OCI-LY3 (cell line): Measurements from ENCODE around the gene SERPINE2.

ENCODE experiments used
- H2AFZ ChIP-seq: fragments of 200-600, 300-600 bp; shearing (Covaris generic); 2 replicates; pipeline ENCODE4 v1.6.0; 2014; ENCODE audit warnings: antibody characterized with exemption, low read depth, low read length
- H3K27ac ChIP-seq: fragments of 200-600, 300-600 bp; sonication (generic); 2 replicates; pipeline ENCODE4 v1.5.1; 2014; ENCODE audit warnings: mild to moderate bottlenecking, low read length, moderate library complexity, mixed read lengths
- H3K27me3 ChIP-seq: fragments of 200-600, 300-600 bp; sonication (generic); 2 replicates; pipeline ENCODE4 v1.6.1; 2014; ENCODE audit warnings: low read depth, low read length, mixed read lengths
- H3K36me3 ChIP-seq: fragments of 200-600, 300-600 bp; sonication (generic); replicated peaks from 2 replicates; pipeline ENCODE3; 2014; ENCODE audit warnings: low read depth, low read length, mixed read lengths
- H3K4me1 ChIP-seq: fragments of 300-600, 200-600 bp; sonication (generic); 2 replicates; pipeline ENCODE4 v1.6.1; 2014; ENCODE audit warnings: low read length, mixed read lengths
- H3K4me2 ChIP-seq: fragments of 200-600, 300-600 bp; sonication (generic); 2 replicates; pipeline ENCODE4 v1.6.1; 2014; ENCODE audit warnings: low read length, mixed read lengths
- H3K4me3 ChIP-seq: fragments of 300-600, 200-600 bp; sonication (generic); 2 replicates; pipeline ENCODE4 v1.5.1; 2014; ENCODE audit warnings: antibody characterized with exemption, mild to moderate bottlenecking, low read length, moderate library complexity
- H3K79me2 ChIP-seq: fragments of 300-600, 200-600 bp; shearing (Covaris generic); 2 replicates; pipeline ENCODE4 v1.6.1; 2014; ENCODE audit warnings: mild to moderate bottlenecking, low read length, mixed read lengths
- H3K9ac ChIP-seq: fragments of 300-600, 200-600 bp; shearing (Covaris generic); 2 replicates; pipeline ENCODE4 v1.6.0; 2014; ENCODE audit warnings: mild to moderate bottlenecking, low read length, moderate library complexity
- H3K9me3 ChIP-seq: fragments of 200-600, 300-600 bp; shearing (Covaris generic); 2 replicates; pipeline ENCODE4 v1.6.1; 2014; ENCODE audit warnings: low read length, mixed read lengths; ENCODE audit not compliant: insufficient read depth
- H4K20me1 ChIP-seq: fragments of 200-600, 300-600 bp; sonication (generic); 2 replicates; pipeline ENCODE4 v1.6.1; 2016; ENCODE audit warnings: low read length, mixed read lengths; ENCODE audit not compliant: insufficient read depth
- CTCF ChIP-seq: fragments of 200-600, 300-600 bp; sonication (generic); IDR thresholded peaks from 2 replicates; pipeline ENCODE4 v1.5.1; 2014; ENCODE audit warnings: antibody characterized with exemption, low read length, low read depth
- EZH2phosphoT487 ChIP-seq: fragments of 200-600 bp; shearing (Covaris generic); IDR thresholded peaks from 2 replicates; pipeline ENCODE4 v1.6.1; 2018; ENCODE audit warnings: antibody characterized with exemption, mixed run types, low read depth

Gene SERPINE2

DNA sequence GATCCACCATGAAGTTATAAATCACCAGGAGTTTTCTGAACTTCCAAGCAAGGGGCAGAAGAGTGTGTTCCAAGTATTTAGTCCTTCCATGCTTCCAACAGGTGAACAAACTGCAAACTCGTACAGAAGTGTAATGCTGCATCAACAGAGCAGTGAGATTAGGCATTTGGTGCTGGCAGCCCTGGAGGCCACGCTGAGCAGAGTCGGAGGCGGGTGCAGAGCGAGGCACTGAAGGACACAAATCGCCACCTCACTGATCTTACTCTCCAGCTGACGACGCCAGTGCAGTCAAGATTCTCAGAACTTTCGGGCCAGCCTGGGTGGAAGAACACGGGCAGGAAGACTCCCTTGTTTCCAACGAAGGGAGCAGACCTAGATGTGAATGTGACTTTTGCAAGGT is 39.2 kb downstream of the SERPINE2 start:
- H2AFZ ChIP-seq: no peak overlapping the region
- H3K4me2 ChIP-seq: no peak overlapping the region
- H3K27ac ChIP-seq: no peak overlapping the region
- H3K9me3 ChIP-seq: no peaks in the 10 kb centered on the region
- no peak overlapping the region for H3K4me3 ChIP-seq
- no peaks in the 10 kb centered on the region for H3K4me1 ChIP-seq
- no peak overlapping the region for H3K9ac ChIP-seq
- no peaks in the 10 kb centered on the region for H3K36me3 ChIP-seq
- TF ChIP-seq EZH2phosphoT487 (no peak), CTCF (no peak)
- no peaks in the 10 kb centered on the region for H3K27me3 ChIP-seq
- no peaks in the 10 kb centered on the region for H3K79me2 ChIP-seq
- no peaks in the 10 kb centered on the region for H4K20me1 ChIP-seq

DNA sequence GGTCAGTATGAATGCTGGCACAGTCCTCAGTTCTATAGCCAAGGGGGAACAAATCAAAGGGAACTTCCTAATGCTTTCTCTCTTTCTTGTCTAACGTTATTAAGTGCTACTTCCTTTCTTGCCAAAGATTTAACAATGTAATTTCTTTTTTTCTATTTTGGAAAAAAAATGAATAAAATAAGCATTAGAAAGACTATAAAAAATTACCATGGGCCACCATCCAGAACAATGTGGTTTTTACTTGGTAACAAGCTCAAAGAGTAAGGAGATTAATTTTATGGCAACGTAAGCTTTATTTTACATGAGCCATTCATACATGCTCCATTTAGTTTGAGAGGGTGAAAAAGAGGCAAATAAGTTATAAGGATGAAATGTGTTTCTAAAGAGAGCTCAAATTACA is 40.1 kb downstream of the SERPINE2 start:
- no peaks in the 10 kb centered on the region for H4K20me1 ChIP-seq
- no peaks in the 10 kb centered on the region for H3K27me3 ChIP-seq
- no peaks in the 10 kb centered on the region for H3K36me3 ChIP-seq
- no peaks in the 10 kb centered on the region for H3K4me1 ChIP-seq
- H2AFZ ChIP-seq: no peak overlapping the region
- TF ChIP-seq CTCF (no peak), EZH2phosphoT487 (no peak)
- no peaks in the 10 kb centered on the region for H3K9me3 ChIP-seq
- H3K9ac ChIP-seq: no peak overlapping the region
- H3K4me3 ChIP-seq: no peak overlapping the region
- no peaks in the 10 kb centered on the region for H3K79me2 ChIP-seq
- H3K27ac ChIP-seq: no peak overlapping the region
- no peak overlapping the region for H3K4me2 ChIP-seq

DNA sequence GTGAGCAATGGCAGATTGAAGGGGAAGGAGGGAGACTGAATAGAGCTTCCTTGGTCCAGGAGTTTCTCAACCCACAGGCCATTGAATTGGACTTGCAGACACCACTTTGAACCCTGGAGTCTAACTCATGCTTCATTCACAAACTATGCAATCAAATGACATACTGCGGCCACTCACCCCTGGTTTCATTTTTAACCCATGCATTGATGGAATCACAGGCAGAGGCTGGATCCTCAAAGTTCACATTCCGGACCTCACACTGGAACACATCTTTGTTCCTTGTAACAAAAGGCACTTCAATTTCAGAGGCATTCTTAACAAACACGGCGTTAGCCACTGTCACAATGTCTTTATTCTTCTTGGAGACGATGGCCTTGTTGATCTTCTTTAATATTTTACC is 41.1 kb downstream of the SERPINE2 start:
- Histone ChIP-seq H3K4me2 (no peak overlapping the region), H3K27ac (no peak overlapping the region), H3K4me3 (no peak overlapping the region), H3K9ac (no peak overlapping the region), H3K9me3 (no peaks in the 10 kb centered on the region), H3K36me3 (no peaks in the 10 kb centered on the region), H3K79me2 (no peaks in the 10 kb centered on the region), H3K4me1 (no peaks in the 10 kb centered on the region), H3K27me3 (no peaks in the 10 kb centered on the region), H2AFZ (no peak overlapping the region), H4K20me1 (no peaks in the 10 kb centered on the region)
- TF ChIP-seq CTCF (no peak), EZH2phosphoT487 (no peak)

- no peak for TF ChIP-seq CTCF
- no peak for TF ChIP-seq EZH2phosphoT487
- H4K20me1 ChIP-seq: no peaks in the 10 kb centered on the region
- no peaks in the 10 kb centered on the region for H3K9me3 ChIP-seq
- H3K79me2 ChIP-seq: no peaks in the 10 kb centered on the region
- H3K36me3 ChIP-seq: no peaks in the 10 kb centered on the region
- no peak overlapping the region for H3K9ac ChIP-seq
- no peak overlapping the region for H3K4me3 ChIP-seq
- H2AFZ ChIP-seq: no peak overlapping the region
- no peaks in the 10 kb centered on the region for H3K4me1 ChIP-seq
- H3K27ac ChIP-seq: no peak overlapping the region
- no peak overlapping the region for H3K4me2 ChIP-seq
- no peaks in the 10 kb centered on the region for H3K27me3 ChIP-seq
Observed at GRCh38 chr2:223996391-223996790, 42.7 kb downstream of the SERPINE2 start.
